Ramos (cell line): ENCODE measurements around the gene SGCG.
"Not testable (repeated sequence)": the region's sequence is repeated elsewhere in the genome, so short reads cannot be mapped to it uniquely, and the experiment has no call there.

ENCODE experiments used
- in situ Hi-C: fragments of 300-500 bp; cut with MboI; formaldehyde crosslinking; loops from one replicate; pipeline ENCODE4 v1.14.3; 2022; ENCODE audit warnings: low sequenced_read_pairs; ENCODE audit not compliant: unreplicated experiment

The SGCG gene

GRCh38 chr13:23180711-23181110 is at the start of gene SGCG:
TSS of gene SGCG (plus strand) at chr13:23180979. CDS start at chr13:23203695, 22,716 bp downstream.
- in situ Hi-C loops = no loop called here

GRCh38 chr13:23134542-23134941 is 46.2 kb upstream of the SGCG start:
- in situ Hi-C loops = no loop called here

DNA sequence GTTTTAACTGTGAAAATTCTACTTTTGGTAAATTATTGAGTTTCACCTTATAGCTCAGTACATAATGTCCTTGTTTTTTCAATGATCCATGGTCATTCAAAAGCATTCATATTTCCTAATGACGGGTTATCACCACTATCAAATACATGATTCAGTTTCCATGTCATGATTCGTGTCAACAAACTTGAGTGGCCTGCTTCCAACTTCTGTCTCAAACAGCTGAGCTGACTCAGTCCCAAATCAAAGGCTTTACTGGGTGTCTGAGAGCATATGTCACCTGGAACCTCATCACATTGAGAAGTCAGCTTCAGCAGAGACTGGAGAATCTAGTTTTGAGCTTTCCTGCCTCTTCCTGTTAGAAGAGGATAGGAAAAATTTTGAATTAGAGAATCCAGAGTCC is 40.3 kb upstream of the SGCG start:
- in situ Hi-C loops = no loop called here

DNA sequence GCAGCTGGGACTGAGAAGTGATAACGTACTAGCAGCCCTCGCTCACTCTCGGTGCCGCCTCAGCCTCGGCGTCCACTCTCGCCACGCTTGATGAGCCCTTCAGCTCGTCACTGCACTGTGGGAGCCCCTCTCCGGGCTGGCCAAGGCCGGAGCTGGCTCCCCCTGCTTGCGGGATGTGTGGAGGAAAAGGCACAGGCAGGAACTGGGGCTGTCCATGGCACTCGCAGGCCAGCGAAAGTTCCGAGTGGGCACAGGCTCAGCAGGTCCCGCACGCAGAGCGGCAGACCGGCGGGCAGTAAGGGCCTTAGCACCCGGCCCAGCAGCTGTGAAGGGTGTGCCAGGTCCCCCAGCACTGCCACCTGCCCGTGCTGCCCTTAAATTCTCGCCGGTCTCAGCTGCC is 38.8 kb upstream of the SGCG start:
- in situ Hi-C loops = no loop called here

DNA sequence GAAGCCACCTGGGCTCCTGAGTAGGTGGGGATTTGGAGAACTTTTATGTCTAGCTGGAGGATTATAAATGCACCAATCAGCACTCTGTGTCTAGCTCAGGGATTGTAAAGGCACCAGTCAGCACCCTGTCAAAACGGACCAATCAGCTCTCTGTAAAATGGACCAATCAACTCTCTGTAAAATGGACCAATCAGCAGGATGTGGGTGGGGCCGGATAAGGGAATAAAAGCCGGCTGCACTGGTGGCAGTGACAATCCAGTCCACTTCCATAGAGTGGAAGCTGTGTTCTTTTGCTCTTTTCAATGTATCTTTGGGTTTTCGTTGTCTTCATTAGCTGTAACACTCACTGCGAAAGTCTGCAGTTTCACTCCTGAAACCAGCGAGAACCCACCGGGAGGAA is 38.2 kb upstream of the SGCG start:
- in situ Hi-C loops = not testable (repeated sequence)

GRCh38 chr13:23144431-23144830 is 36.3 kb upstream of the SGCG start:
- in situ Hi-C loops = no loop called here

DNA sequence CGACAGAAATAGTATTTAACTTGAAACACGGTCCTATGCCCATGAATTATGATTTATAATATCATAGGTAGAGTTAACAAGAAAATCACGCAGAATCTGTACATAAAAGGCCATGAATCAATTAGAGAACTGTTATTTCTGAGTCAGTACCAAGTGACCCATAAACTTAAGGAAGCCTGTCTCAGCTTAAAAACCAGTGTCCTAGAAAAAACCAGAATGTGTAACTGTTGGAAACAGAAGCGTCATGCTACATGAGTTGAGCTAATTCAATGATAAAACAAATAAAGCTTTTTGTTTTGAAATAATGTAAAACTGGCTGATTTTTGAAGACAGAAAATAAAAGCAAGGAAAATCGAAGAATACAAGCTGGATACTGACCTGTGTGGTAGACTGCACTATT is 34.8 kb upstream of the SGCG start:
- in situ Hi-C loops = no loop called here

DNA sequence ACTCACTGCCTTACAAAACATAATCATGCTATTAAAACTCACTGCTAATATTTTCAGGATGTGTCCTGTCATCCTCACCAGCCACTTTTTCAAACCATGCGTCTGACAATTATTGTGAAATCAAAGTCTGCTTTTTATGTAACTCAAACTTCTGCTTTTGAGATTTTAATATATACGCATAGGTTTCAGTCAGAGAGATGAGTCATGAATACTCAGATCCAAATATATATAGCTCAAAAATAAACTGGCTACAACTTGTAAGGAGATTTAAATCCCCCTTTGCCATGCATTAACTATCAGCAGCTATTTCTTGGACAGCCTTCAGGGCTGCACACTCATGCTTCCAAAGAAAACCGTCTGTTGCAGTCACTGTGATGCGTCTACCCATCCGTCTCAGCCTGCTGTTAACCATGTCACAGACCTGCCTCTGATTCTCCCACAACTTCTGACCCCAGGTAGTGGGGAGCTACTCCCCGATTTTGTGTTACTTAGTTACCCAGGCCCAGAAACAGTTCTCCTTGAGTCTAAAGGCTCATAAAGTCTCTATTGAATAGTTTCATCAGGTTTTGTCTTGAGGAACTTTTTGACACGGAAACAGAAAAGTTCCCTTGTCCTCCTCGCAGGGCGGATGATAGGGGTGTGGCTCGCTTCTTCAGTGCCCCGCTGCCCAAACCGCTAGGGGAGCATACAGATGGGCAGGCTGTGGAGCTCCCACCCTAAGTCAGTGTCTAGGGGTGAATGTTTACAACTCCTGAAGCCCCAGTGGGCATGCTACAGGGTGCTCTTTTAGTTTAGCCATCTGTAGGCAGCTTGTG is 33.8 kb upstream of the SGCG start:
- in situ Hi-C loops = no loop called here

- in situ Hi-C loops = no loop called here
These were observed 33.0 kb upstream of the SGCG start for GRCh38 chr13:23147827-23148226.

GRCh38 chr13:23157781-23158180 is 23.0 kb upstream of the SGCG start:
- in situ Hi-C loops = no loop called here

DNA sequence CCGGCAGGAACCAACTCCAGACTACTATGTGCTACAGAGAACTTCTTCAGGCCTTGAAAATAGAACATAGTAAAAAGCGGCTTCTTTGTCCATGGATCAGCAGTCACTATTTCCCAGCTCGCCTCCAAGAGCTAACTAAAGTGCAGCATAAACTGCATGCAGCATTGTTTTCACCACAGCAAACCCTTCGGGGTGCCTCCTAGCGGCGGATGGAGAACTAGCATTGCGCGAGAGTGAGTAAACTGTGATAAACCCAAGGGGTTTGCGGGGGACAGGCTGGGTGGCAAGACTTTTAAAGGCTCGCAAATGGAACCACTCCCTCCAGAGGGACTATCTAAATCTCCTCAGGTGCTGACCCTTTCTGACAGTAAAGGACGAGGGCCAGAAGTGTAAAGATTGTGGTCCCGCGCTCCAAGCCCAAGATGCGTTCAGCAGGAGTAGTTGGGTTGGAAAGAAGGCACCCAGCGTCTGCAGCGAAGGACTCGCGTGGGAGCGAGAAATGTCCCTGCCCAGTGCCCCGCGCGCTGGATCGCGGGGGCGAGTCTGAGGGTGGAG is 21.5 kb upstream of the SGCG start:
- in situ Hi-C loops = no loop called here

DNA sequence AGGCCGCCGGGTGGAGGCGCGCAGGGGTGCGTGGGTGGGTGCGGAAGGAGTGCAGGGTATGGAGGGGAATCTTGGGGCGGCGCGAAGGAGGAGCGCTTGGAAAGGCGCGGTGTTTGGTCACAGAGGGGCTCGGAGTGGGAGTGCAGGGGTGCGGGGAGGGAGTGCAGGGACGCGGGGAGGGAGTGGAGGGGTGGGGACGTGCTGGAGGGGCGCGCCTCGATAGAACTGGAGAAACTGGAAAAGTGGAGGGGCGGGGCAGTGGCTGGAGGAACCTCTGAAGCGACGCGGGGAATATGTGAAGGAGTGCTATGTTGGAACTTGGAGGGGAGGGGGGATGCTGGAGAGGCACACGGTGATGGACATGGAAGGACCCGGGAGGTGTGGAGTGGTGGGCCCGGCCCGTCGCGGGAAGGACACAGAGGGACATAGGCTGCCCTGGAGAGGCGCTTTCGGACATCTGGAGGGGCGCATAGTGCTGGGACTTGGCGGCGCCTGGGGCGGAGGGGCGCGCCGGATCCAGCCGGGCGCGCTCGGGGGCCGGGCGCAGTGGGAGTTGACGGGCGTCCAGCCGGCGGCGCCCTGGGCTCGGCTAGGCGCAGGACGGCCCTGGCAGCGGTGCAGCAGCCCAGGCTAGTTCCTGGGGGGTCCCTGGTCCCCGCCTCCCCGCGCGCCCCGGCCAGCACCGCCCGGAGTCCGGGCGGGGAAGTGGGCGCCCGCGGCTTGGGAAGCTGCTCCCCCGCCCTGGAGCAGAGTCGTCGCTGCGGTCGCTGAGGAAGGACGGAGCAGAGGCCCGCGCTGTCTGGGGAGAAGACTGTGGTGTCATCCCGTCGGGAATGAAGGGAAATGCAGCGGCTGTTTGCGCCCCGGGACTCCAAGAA is 20.8 kb upstream of the SGCG start:
- in situ Hi-C loops = no loop called here

DNA sequence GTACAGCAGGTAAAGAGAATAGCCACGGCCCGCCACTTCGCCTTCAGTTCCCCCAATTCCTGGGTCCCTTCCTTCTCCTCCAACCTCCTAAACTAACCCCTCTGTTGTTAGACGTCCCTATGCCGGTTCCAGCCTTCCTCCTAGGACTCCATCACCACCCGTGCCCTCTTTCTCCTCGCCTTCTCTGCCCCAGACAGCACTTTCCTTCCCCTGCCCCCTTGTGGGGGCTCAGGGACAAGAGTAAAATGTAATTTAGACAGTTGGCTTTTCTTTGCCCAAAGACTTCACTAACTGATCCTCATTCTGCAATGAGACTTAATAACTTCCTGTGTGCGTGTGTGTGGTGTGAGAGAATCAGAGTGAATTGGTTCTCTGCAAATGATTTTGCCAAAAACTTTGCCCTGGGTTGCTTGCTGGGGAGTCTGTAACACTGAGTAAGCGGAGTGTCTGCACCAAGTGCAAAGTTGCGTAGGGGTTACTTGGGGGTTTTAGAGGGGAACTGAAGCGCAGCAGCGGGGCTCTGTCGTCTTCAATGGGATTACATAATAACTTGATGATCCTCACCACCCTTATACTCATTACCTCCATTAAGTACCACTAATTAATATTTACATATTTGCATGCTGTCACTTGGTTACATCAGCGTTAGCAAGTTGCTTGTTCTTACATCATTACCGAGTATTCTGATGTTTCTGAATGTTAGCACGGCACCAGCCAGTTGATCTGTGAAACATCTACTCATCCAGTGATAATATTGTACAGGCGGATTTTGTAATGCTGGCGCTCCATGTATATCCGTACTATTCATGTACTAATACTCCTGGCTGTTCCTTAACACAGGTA is 19.9 kb upstream of the SGCG start:
- in situ Hi-C loops = no loop called here

- in situ Hi-C loops = no loop called here
These were observed 19.3 kb upstream of the SGCG start for GRCh38 chr13:23161481-23161825.

GRCh38 chr13:23175920-23176319 is 4.9 kb upstream of the SGCG start:
- in situ Hi-C loops = no loop called here

DNA sequence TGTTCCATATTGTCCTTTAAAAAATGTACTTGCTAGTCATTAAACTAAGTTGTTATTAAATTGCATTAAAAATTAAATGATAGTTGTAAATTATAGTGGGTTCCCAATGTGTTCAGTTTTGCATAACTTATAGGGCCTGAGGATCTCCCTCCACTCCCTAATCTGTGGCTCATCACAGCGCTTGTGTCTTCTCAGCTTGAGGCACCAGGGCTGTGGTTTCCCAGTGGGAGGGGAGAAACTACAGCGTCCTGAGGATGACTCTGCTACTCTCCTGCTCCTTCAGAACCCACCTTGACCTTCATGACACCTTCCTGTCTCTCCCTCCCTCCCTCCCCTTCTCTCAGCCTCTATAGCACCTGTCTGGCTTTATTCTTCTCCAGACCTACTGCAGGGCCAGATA is 1.4 kb downstream of the SGCG start:
- in situ Hi-C loops = no loop called here

- in situ Hi-C loops = no loop called here
These were observed 2.5 kb downstream of the SGCG start for GRCh38 chr13:23183292-23183691.

DNA sequence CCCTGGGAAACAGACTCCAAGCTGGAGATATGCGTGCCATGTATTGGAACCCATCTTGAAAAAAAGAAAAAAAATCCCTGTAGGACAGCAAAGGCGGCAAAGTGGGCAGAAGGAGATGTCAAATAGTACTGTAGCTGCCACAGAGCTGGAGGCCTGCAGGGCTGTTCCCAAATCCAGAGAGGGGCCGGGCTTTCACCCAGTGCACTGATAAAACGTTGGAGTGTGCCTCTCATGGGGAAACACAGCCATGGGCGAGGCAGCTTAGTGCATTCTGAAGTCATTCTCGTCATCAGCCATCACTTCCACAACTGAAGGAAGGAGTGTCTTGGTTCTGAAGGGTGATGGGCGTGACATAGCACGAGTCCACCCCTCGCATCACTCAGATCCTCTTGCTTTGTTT is 4.8 kb downstream of the SGCG start:
- in situ Hi-C loops = no loop called here

DNA sequence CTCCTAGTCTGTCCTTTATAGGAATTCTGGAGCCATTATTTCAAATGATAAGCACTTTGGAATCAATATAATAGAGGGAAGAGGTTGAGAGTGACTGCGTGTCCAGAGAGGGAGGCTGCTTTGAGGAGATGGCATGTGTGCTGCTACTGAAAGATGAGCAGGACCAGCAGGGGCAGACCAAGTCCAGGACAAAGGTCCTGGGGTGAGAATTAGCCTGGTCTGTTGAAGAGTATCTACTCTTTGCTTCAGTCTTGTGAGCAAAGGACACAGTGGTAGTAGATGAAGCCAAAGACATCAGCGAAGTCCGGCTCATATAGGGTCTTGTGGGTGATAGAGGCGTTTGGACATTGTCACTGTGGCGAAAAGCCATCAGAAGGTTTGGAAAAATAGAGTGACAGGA is 21.1 kb downstream of the SGCG start:
- in situ Hi-C loops = no loop called here

DNA sequence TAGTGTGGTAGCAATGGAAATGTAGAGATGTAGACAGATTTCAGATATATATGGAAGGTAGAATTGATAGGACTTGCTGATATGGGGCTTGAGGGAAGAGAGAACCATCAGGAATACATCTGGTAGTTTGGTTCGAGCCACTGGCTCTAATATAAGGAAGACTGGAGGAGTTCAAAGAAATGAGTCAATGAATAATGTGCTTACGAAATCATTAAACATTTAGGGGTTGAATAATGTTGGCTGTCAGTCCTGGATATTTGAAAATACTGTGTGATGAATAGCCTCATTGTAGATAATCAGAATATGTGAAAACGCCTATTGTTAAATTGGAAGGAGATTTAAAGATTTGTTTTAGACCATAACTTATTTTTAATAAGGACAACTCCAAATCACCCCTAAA is 21.6 kb downstream of the SGCG start:
- in situ Hi-C loops = no loop called here
